ENCODE results near the gene PSMD11.

Gene PSMD11

DNA sequence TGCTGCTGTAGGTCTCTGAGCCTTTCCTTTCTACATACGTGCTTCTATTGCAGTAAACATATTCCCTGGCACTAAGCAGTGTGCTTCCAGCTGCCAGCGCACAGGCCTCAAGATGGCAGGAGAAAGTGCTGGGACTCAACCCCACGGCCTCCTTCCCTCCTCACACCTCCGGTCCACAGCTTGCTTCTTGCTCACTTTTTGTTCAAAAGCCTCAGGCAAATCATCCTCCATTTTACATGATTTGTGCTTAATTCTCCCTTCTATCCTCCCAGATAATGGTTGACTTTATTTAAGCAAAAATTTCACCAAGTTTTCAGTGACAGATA lies 47.9 kb downstream of the PSMD11 start:
- Histone ChIP-seq H3K36me3 (ENCODE audit: insufficient read depth, low read length) (no peaks in the 10 kb centered on the region; the same call in 1 of the 2 replicates), H3K9ac (ENCODE audit: low read length) (no peak overlapping the region), H3K79me2 (ENCODE audit: insufficient read depth, low read length) (no peaks in the 10 kb centered on the region), H3F3A (ENCODE audit: insufficient read depth, low read length) (no peaks in the 10 kb centered on the region), H2AFZ (ENCODE audit: low read length) (no peak overlapping the region), H3K4me1 (ENCODE audit: insufficient read depth, low read length, severe bottlenecking) (peaks cover 8% of the 10 kb centered on the region), H3K4me3 (ENCODE audit: low read depth, low read length, poor library complexity, severe bottlenecking) (no peak overlapping the region), H3K9me2 (ENCODE audit: low read depth, low read length) (no peaks in the 10 kb centered on the region), H3K9me3 (ENCODE audit: low read length) (no peaks in the 10 kb centered on the region), H4K20me1 (ENCODE audit: insufficient read depth, low read length) (no peaks in the 10 kb centered on the region), H3K27me3 (ENCODE audit: insufficient read depth, low read length) (peaks cover 7% of the 10 kb centered on the region), H3K27ac (ENCODE audit: low read depth, low read length, poor library complexity, severe bottlenecking) (no peak overlapping the region), H3K4me2 (ENCODE audit: low read length) (no peak overlapping the region)
- no peak for TF ChIP-seq EZH2 (IDR thresholded peaks at IDR 0.05; ENCODE audit: borderline replicate concordance, low read length)
- TF ChIP-seq, protein P1, sequence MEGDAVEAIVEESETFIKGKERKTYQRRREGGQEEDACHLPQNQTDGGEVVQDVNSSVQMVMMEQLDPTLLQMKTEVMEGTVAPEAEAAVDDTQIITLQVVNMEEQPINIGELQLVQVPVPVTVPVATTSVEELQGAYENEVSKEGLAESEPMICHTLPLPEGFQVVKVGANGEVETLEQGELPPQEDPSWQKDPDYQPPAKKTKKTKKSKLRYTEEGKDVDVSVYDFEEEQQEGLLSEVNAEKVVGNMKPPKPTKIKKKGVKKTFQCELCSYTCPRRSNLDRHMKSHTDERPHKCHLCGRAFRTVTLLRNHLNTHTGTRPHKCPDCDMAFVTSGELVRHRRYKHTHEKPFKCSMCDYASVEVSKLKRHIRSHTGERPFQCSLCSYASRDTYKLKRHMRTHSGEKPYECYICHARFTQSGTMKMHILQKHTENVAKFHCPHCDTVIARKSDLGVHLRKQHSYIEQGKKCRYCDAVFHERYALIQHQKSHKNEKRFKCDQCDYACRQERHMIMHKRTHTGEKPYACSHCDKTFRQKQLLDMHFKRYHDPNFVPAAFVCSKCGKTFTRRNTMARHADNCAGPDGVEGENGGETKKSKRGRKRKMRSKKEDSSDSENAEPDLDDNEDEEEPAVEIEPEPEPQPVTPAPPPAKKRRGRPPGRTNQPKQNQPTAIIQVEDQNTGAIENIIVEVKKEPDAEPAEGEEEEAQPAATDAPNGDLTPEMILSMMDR (IDR thresholded peaks at IDR 0.05; ENCODE audit: low read length), result no peak

DNA sequence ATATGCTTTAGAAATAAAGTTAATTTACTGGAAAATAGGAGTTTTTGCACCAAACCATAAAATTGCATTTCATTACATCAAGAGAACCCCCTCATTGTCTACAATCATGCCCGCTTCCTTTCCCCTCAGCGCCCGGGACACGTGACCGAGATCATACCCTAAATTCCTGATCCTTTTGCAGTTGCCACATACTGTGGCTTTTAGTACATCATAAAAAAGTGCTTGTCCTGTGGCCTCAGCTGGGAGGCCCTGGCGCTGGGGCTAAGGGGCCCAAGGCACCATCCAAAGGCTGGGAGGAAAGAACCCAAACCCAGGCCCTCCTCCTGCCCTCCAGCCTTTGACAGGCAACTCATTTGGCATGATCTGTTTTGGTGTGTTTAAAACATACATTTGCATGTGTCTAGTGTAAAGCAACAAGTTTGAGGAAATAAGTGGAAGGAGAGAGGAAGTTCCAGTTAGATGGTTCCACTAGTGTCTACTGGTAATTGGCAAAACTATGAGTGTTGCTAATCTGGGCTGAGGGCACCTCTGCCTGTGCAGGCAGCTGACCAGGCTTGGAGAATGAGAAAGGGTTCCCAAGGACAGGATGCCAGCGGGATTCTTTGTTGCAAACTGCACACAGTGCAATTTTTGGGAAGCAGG lies 48.5 kb downstream of the PSMD11 start:
- no peak overlapping the region for H3K9ac ChIP-seq (ENCODE audit: low read length)
- TF ChIP-seq, protein P1 (IDR thresholded peaks at IDR 0.05; ENCODE audit: low read length), result no peak
- TF ChIP-seq EZH2 (IDR thresholded peaks at IDR 0.05; ENCODE audit: borderline replicate concordance, low read length), result no peak
- H3K4me2 ChIP-seq (ENCODE audit: low read length), result no peak overlapping the region
- no peaks in the 10 kb centered on the region for H3K9me2 ChIP-seq (ENCODE audit: low read depth, low read length)
- no peaks in the 10 kb centered on the region; the same call in 1 of the 2 replicates for H3K36me3 ChIP-seq (ENCODE audit: insufficient read depth, low read length)
- no peaks in the 10 kb centered on the region for H3K9me3 ChIP-seq (ENCODE audit: low read length)
- H2AFZ ChIP-seq (ENCODE audit: low read length), result no peak overlapping the region
- no peaks in the 10 kb centered on the region for H3F3A ChIP-seq (ENCODE audit: insufficient read depth, low read length)
- peaks cover 7% of the 10 kb centered on the region for H3K27me3 ChIP-seq (ENCODE audit: insufficient read depth, low read length)
- no peaks in the 10 kb centered on the region for H4K20me1 ChIP-seq (ENCODE audit: insufficient read depth, low read length)
- no peak overlapping the region for H3K4me3 ChIP-seq (ENCODE audit: low read depth, low read length, poor library complexity, severe bottlenecking)
- no peaks in the 10 kb centered on the region for H3K79me2 ChIP-seq (ENCODE audit: insufficient read depth, low read length)
- no peak overlapping the region for H3K27ac ChIP-seq (ENCODE audit: low read depth, low read length, poor library complexity, severe bottlenecking)
- H3K4me1 ChIP-seq (ENCODE audit: insufficient read depth, low read length, severe bottlenecking), result peaks cover 4% of the 10 kb centered on the region

DNA sequence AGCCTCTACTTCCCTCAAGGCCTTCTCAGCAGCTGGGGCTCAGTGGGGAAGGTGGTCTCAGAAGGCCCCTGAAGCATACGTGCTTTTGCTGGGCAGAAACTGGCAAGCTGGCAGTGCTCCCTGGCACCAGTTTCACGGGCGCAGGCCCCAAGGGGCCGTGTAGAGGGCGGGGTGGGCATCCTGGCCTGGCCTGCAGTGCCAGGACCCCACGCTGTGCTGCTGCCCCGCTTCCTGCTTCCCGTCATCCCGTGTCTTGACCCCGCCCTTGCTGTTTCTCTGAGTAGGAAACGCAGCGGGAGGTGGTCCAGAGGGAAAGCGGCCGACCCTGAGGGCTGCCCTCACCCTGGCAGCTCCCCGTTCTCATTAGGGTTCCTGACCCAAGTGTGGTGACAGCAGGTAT lies 49.3 kb downstream of the PSMD11 start:
- Histone ChIP-seq H3K9me2 (ENCODE audit: low read depth, low read length) (no peaks in the 10 kb centered on the region), H3K27me3 (ENCODE audit: insufficient read depth, low read length) (peaks cover 13% of the 10 kb centered on the region), H3K4me3 (ENCODE audit: low read depth, low read length, poor library complexity, severe bottlenecking) (no peak overlapping the region), H3K79me2 (ENCODE audit: insufficient read depth, low read length) (no peaks in the 10 kb centered on the region), H2AFZ (ENCODE audit: low read length) (no peak overlapping the region), H3K9ac (ENCODE audit: low read length) (no peak overlapping the region), H3K36me3 (ENCODE audit: insufficient read depth, low read length) (no peaks in the 10 kb centered on the region; the same call in 1 of the 2 replicates), H3K4me2 (ENCODE audit: low read length) (no peak overlapping the region), H3F3A (ENCODE audit: insufficient read depth, low read length) (no peaks in the 10 kb centered on the region), H3K9me3 (ENCODE audit: low read length) (no peaks in the 10 kb centered on the region), H4K20me1 (ENCODE audit: insufficient read depth, low read length) (no peaks in the 10 kb centered on the region), H3K4me1 (ENCODE audit: insufficient read depth, low read length, severe bottlenecking) (peaks cover 4% of the 10 kb centered on the region), H3K27ac (ENCODE audit: low read depth, low read length, poor library complexity, severe bottlenecking) (no peak overlapping the region)
- TF ChIP-seq, protein P1 (IDR thresholded peaks at IDR 0.05; ENCODE audit: low read length), result no peak
- no peak for TF ChIP-seq EZH2 (IDR thresholded peaks at IDR 0.05; ENCODE audit: borderline replicate concordance, low read length)

Data from OCI-LY1 (cell line).